GM18909 (cell line): ENCODE measurements around the gene CDC42BPG.

Source experiments
- ATAC-seq: cut with Tn5 transposase; IDR thresholded peaks from one replicate; pipeline ENCODE4 v1.9.1; 2021; ENCODE audit warnings: mild to moderate bottlenecking; ENCODE audit not compliant: unreplicated experiment, poor library complexity

The CDC42BPG gene

GRCh38 chr11:64880240-64881001 is 36.0 kb upstream of the CDC42BPG start:
- no peak for ATAC-seq

- no peak for ATAC-seq
Measured at GRCh38 chr11:64879244-64879900, 34.9 kb upstream of the CDC42BPG start.

- ATAC-seq: peak; percentile 75
Measured at GRCh38 chr11:64878494-64879243, 34.2 kb upstream of the CDC42BPG start, which contains the start of gene EHD1. Gene EHD1, minus strand, starts transcription at chr11:64878621. Its CDS starts 157 bp downstream, at chr11:64878464.

DNA sequence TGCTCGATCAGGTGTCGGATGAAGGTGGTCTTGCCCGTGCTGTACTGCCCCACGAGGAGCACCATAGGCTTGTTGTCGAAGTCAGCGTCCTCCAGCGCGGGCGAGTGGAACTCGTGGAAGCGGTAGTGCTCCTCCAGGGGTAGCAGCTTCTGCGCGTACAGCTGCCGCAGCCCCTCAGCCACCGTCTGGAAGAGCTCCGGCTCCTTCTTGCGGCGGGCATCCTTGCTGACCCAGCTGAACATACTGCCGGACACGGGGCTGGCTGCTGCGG is 33.7 kb upstream of the CDC42BPG start:
- ATAC-seq: no peak

DNA sequence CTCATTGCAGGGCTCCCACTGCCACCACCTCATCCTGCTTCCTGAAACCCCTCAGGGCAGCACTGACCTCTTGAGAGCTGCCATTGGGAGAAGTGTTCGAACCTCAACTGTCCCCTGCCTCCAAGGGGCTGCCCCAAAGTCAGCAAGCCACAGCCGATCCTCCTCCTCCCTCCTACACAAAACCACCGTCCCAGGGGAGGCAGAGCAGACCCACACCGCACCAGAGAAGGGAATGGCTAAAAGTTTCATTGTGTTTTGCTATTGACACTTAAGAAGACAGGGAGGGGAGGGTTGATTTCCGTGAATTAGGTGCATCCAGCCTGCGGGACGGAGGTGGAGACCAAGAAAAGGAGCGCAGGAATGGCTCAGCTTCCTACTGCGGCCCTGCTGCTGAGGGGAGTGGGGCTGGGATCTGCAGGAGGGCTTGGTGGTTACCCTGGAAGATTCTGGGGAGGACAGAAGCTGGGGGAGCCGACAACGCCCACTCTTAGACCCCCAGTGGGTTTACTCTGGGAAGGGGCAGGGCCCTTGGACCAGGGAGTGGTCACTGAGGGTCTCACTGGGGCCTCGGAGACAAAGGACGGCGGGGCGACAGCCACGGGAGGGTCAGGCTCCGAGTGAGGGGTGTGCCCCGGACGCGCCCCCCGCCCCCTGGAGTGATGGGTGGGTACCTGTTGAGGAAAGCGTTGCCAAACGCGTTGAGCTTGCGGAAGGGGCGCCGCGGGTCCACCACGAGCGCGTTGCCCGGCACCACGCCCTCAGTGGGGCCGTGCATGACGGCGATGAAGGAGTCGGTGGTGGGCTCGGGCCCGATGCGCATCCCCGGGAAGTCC is 33.2 kb upstream of the CDC42BPG start:
- peak; percentile 5 for ATAC-seq

- ATAC-seq: no peak
Measured at GRCh38 chr11:64876835-64877341, 32.4 kb upstream of the CDC42BPG start.

DNA sequence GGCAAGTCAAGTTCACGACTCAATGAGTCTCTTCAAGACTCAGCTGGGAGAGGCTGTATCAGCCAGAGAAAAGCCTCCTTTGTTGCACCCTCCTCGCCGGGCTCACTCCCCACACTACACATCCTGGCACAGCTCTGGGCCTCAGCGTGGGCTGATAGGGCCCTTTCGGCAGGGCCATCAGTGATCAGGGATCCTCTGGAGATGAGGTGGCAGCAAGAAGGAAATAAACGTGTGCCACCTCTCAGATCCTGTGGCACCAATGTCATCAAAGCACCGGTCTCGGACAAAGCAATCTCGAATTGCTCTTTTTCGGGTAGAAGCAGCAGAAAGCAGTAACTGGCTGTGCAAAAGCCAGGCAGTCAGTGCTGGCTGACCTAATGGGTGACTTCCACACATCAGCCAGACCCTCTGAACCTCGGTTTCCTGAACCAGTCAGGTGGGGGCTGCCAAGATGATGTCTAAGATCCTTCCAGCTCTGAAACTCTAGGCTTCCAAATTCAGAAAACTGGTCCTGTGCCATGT is 31.8 kb upstream of the CDC42BPG start:
- no peak for ATAC-seq

DNA sequence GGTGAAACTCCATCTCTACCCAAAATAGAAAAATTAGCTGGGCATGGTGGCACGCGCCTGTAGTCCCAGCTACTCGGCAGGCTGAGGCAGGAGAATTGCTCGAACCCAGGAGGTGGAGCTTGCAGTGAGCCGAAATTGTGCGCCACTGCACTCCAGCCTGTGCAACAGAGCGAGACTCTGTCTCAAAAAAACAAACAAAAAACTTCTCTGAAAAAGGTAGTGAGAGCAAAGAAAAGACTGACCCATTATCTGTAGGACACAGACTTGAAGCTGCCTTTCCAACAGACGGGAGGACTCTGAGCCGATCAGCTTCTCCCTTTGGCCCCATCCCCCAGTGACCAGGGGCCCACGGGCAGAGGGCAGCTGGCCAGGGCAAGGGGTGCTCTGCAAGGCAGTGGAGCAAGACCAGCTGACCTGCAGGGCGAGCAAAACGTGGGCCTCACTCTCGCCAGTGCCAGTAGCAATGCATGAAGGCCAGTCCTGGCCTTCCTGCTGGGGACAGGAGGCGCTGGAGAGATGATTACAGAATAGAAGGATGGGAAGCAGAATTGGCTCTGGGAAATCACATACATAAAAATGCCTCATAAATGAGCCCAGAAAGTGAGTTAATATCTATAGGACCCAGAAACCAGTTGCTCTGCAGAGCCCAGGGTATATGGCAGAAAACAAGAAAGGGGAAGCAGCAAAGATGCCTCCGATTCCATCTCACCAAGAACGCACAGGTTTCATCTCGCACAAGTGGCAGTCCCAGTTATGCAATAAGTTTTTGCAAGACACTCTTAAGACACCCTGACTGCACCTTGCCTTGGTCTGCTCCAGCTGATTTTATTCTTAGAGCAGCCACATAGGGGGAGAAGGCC is 31.1 kb upstream of the CDC42BPG start:
- ATAC-seq: no peak

- no peak for ATAC-seq
Measured at GRCh38 chr11:64874308-64875240, 30.1 kb upstream of the CDC42BPG start.

DNA sequence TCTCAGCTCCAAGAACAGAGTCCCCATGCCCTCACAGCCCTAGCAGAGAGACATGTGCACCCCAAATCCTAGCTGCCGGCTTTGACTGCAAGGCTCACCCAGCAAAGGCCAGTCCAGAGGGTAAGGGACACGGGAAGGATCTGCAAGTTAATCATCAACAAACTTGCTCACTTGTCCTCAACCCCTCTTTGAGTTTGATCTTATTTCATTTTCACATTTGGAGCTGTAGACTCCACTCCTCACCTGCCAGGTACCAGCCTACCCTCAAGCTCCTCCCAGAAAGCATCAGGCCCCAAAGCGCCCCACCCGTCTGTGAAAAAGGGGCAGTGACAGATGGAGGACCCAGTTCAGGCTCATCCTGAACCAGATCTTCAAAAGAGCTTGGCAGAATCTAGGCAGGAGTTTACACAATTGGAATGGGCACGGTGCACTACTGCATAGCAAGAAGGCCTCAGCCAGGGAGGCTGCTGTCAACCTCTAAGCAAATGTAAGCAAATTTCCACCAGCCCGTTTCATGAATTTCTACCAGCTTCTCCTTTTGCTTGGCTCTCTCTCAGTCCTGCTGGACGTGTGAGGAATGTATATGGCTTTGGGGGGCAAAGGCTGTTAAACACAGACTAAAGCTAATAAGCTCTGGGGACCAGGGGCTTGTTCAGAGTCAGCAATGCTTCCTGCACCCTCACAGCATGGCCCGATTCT is 28.5 kb upstream of the CDC42BPG start:
- no peak for ATAC-seq

DNA sequence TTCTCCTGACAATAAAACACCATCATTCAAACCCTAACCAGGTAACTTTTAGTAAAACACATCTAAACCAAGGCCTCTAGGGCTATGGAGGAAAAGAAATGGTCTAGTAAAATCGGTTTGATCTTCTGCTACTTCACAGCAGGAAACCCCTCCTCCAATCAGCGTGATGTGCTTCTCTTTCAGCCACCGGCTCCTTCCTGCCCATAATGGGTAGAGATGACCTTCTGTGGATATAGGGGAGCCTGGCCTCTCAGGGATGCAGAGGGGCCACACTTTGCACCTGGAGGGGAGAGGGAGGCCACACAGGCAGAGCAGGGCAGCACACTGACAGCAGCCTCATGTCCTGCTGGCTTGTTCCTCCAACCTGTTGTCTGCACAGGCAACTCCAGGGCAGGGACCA is 27.0 kb upstream of the CDC42BPG start:
- no peak for ATAC-seq

DNA sequence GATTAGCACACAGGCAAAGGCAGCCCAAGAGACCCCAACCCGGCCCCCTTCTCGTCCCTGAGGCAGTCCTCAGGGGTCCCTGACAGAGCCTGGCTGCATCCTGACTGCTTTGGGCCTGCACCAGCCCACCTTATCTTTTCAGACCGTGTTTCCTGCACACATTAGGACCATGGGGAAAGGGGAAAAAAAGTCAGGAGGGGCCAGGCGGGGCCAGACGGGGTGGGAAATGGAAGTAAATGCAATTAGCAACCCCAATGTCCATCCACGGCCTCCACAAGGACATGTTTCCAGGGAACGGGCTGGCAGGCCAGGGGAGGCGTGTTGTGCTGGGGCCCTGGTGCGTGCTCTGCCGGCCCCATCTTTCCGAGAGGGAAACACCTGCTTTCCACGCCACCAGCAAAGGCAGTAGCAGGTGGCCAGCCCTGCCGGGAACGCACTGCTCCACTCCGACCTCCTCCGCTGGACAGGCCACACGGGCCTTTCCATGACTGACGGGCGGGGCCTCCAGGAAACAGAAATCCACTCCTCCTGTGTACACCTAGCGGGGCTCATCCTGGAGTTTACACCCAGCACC is 26.5 kb upstream of the CDC42BPG start:
- ATAC-seq: no peak

GRCh38 chr11:64870176-64870892 is 25.9 kb upstream of the CDC42BPG start:
- ATAC-seq: no peak

DNA sequence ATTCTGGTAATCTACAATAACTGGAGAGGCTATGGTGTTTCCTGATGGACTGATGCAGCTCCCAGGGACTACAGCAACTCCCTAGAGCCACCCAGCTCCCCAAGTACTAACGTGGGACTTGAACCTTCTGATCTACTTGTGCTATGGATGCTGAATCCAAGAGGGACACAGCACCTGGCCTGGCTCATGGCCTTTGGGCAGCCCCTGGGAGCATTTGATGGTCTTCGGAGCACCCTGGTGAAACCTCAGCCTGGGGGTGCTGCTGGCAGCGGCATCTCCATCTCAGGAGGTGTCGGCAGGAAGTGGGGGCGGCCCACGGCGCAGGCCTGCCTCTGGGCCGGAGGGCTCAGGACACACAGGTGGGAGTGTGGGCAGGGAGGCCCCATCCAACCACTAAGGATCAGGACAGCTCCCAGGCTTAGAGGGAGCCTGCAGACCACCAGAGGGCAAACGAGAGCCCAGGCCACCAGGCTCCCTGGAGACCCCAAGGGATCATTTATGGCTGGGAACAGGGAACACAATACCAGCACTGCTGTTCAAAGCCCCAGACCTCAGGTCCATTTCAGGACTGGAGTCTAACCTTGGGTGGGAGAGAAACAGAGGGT is 25.2 kb upstream of the CDC42BPG start:
- no peak for ATAC-seq

GRCh38 chr11:64868904-64869570 is 24.6 kb upstream of the CDC42BPG start:
- ATAC-seq: no peak
